Body of pancreas (tissue), 4 donors: ENCODE data around the gene PLPP1. TPM values are rescaled to one million over a fixed set of nuclear protein-coding genes. Genes with fewer than 3 reads are reported as not detected.

Source experiments
- ATAC-seq: fragments of 150-250 bp; one replicate; pipeline ENCODE4 v1.9.1; 2016
- DNase-seq, 4 donors: peaks; one replicate each; pipeline ENCODE4 v3.0.0-alpha.2; 2019
- H3K27ac ChIP-seq, 4 donors: fragments of 200-600 bp; sonication (generic); 1 replicate in 3 of 4; 2 replicates in 1 of 4; pipeline versions ENCODE4 v1.5.1 to v1.6.1; 2016 to 2019; ENCODE audit warnings: mild to moderate bottlenecking in 1 of 4, mixed read lengths in 1 of 4, moderate library complexity in 1 of 4
- H3K27me3 ChIP-seq, 2 donors: fragments of 200-600 bp; sonication (generic); one replicate each; pipeline ENCODE4 v1.6.0; 2016; ENCODE audit warnings: mild to moderate bottlenecking in 1 of 2
- H3K36me3 ChIP-seq, 2 donors: fragments of 200-600 bp; sonication (generic); replicated peaks in 1 of 2; 2 replicates each; pipeline ENCODE4 v1.5.1; 2016; ENCODE audit warnings: low read depth in 2 of 2; ENCODE audit not compliant: insufficient read depth in 1 of 2
- H3K4me1 ChIP-seq: fragments of 200-600 bp; sonication (generic); one replicate; pipeline ENCODE4 v1.6.0; 2016
- H3K4me3 ChIP-seq, 2 donors: fragments of 200-600 bp; sonication (generic); 1 replicate in 1 of 2; 2 replicates in 1 of 2; pipeline ENCODE4 v1.5.1; 2016 to 2019
- H3K9me3 ChIP-seq, 3 donors: fragments of 200-600 bp; sonication (generic); 1 replicate in 2 of 3; 2 replicates in 1 of 3; pipeline ENCODE4 v1.5.1; 2016
- CTCF ChIP-seq, 7 experiments: fragments of 450-650 bp in 4 of 7; fragments of 200-600 bp in 3 of 7; sonication (generic) in 3 of 7; IDR thresholded peaks; one replicate each; pipeline ENCODE4 v1.5.1; 2016 to 2019; ENCODE audit warnings: antibody characterized with exemption in 7 of 7
- POLR2A ChIP-seq, 3 donors: fragments of 450-650 bp; IDR thresholded peaks; one replicate each; pipeline ENCODE4 v1.6.1; 2016; ENCODE audit warnings: antibody characterized with exemption in 3 of 3, mild to moderate bottlenecking in 2 of 3
- WGBS, 2 donors: methylation state at CpG; one replicate each; pipeline ENCODE4 v1.1.5; 2017; 5-methylcytosine and 5-hydroxymethylcytosine counted together
- intact Hi-C: fragments of 100-400 bp; cut with DNase I; formaldehyde crosslinking; loops from one replicate; pipeline ENCODE4 v1.15.1; 2023
- total RNA-seq, 2 donors: library from RNA; depleted of rRNA; stranded (reverse); fragments of >200 nt; gene quantifications; one replicate each; pipeline ENCODE4 v1.1.0, GENCODE V29; 2016

Gene PLPP1
- total RNA-seq, 2 donors from 2014 or later = 88.2 to 227 TPM

- intact Hi-C loops = no loop called here
- Histone ChIP-seq H3K4me3 (no peak overlapping the region), H3K4me1 (peaks cover 40% of the 10 kb centered on the region), H3K36me3 (no peaks in the 10 kb centered on the region), H3K9me3 (no peaks in the 10 kb centered on the region), H3K27ac (no peak overlapping the region), H3K27me3 (no peaks in the 10 kb centered on the region)
- WGBS, 2 donors = 90 to 94% methylated on average over 1 of the region's 1 CpG
- TF ChIP-seq CTCF (IDR thresholded peaks at IDR 0.05) (no peak), POLR2A (IDR thresholded peaks at IDR 0.05) (no peak)
- DNase-seq = no peak
- ATAC-seq = no peak
Observed at GRCh38 chr5:55472642-55473041, 62.1 kb downstream of the PLPP1 start.

GRCh38 chr5:55471468-55471867 is 63.3 kb downstream of the PLPP1 start:
- intact Hi-C loops = no loop called here

GRCh38 chr5:55470282-55470681 is 64.5 kb downstream of the PLPP1 start:
- H3K27ac ChIP-seq = peak overlapping the region in 1 of 4 donors; percentile 11
- DNase-seq (no peak), ATAC-seq (no peak)
- H3K27me3 ChIP-seq = no peaks in the 10 kb centered on the region
- H3K4me1 ChIP-seq = peaks cover 41% of the 10 kb centered on the region
- no peaks in the 10 kb centered on the region for H3K36me3 ChIP-seq
- TF ChIP-seq POLR2A (IDR thresholded peaks at IDR 0.05) = no peak
- TF ChIP-seq CTCF (IDR thresholded peaks at IDR 0.05) = no peak
- no peak overlapping the region for H3K4me3 ChIP-seq
- intact Hi-C loops = no loop called here
- no peaks in the 10 kb centered on the region for H3K9me3 ChIP-seq
- 82 to 91% methylated on average over 1 of the region's 1 CpG for WGBS, 2 donors

More at GRCh38 chr5:55471468-55471867, 63.3 kb downstream of the PLPP1 start:
- ATAC-seq (peak; percentile 23), DNase-seq (no peak)
- Histone ChIP-seq H3K36me3 (no peaks in the 10 kb centered on the region), H3K27me3 (no peaks in the 10 kb centered on the region), H3K4me1 (peaks cover 41% of the 10 kb centered on the region), H3K4me3 (no peak overlapping the region), H3K27ac (no peak overlapping the region), H3K9me3 (no peaks in the 10 kb centered on the region)
- no peak for TF ChIP-seq CTCF (IDR thresholded peaks at IDR 0.05)
- 13 to 25% methylated on average over 1 of the region's 1 CpG for WGBS, 2 donors

- no peaks in the 10 kb centered on the region for H3K9me3 ChIP-seq
- H3K27me3 ChIP-seq = no peaks in the 10 kb centered on the region
- peaks cover 41% of the 10 kb centered on the region for H3K4me1 ChIP-seq
- TF ChIP-seq CTCF (IDR thresholded peaks at IDR 0.05) = no peak
- TF ChIP-seq POLR2A (IDR thresholded peaks at IDR 0.05) = no peak
- ATAC-seq (no peak), DNase-seq (no peak)
- no peak overlapping the region for H3K4me3 ChIP-seq
- H3K27ac ChIP-seq = no peak overlapping the region
- intact Hi-C loops = no loop called here
- no peaks in the 10 kb centered on the region for H3K36me3 ChIP-seq
Observed at GRCh38 chr5:55469839-55470238, 64.9 kb downstream of the PLPP1 start.

GRCh38 chr5:55467862-55468551 is 66.8 kb downstream of the PLPP1 start:
- Histone ChIP-seq H3K27me3 (no peaks in the 10 kb centered on the region), H3K4me3 (no peak overlapping the region), H3K36me3 (no peaks in the 10 kb centered on the region), H3K9me3 (no peaks in the 10 kb centered on the region), H3K27ac (peak overlapping the region in 3 of 4 donors; percentile 63 to 72 (median 66)), H3K4me1 (peaks cover 41% of the 10 kb centered on the region)
- ATAC-seq (peak; percentile 90), DNase-seq (peak; percentile 38 to 68 (median 53))
- TF ChIP-seq CTCF (IDR thresholded peaks at IDR 0.05) (no peak), POLR2A (IDR thresholded peaks at IDR 0.05) (no peak)
- intact Hi-C loops = no loop called here
- WGBS, 2 donors = 33 to 36% methylated on average over 5 of the region's 5 CpGs
